ENCODE measurements around the gene SLC46A2. TPM values are rescaled to one million over a fixed set of nuclear protein-coding genes. Genes with fewer than 3 reads are reported as not detected.

SLC46A2 gene
- total and polyA plus RNA-seq, 2 of the 8 experiments (the other 6 are each of a cell fraction or from before 2014, with no cell fraction given) = 0.03 TPM; not detected in 1

DNA sequence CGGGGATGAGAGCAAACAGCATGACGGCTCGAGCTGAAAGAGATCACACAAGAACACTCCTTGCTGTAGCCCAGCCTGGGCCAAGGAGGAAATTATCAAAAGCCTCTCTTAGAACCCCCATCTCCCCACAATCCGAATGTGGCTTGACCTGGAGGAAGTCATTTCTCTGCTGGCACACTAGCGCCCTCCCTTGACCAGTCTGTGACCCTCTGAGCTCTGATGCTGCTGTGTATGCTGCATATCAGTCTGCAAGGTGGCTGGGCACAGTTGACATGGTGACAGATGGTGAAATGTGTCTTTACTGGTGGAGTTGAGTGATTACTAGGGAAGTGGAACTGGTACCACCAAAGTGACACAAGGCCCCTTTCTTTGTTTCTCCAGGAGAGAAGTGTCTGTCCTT is 3.3 kb downstream of the SLC46A2 start:
- H2BK5ac ChIP-seq (ENCODE audit: low read depth, low read length) = no peak overlapping the region
- no peak for TF ChIP-seq MAX (IDR thresholded peaks at IDR 0.05)
- TF ChIP-seq BACH1 (IDR thresholded peaks at IDR 0.05; ENCODE audit: low read length) = no peak
- no peak for TF ChIP-seq CHD2 (IDR thresholded peaks at IDR 0.05; ENCODE audit: low read length)
- no peak for TF ChIP-seq CREB1 (IDR thresholded peaks at IDR 0.05)
- TF ChIP-seq POLR2AphosphoS5 (IDR thresholded peaks at IDR 0.05; ENCODE audit: low read depth, low read length) = no peak
- no peak for TF ChIP-seq RBBP5 (IDR thresholded peaks at IDR 0.05; ENCODE audit: borderline replicate concordance, low read depth, low read length)
- peak; percentile 88 to 91 for TF ChIP-seq RAD21 (IDR thresholded peaks at IDR 0.05 in 1 of 2, conservative IDR thresholded peaks at IDR 0.05 in 1 of 2; ENCODE audit: low read depth in 2 of 2, low read length in 2 of 2)
- TF ChIP-seq SIN3A (conservative IDR thresholded peaks at IDR 0.05 in 1 of 2, IDR thresholded peaks at IDR 0.05 in 1 of 2; ENCODE audit: low read depth in 1 of 2, low read length in 2 of 2) = no peak
- peak; percentile 91 to 97 (median 96) for TF ChIP-seq CTCF (IDR thresholded peaks at IDR 0.05; ENCODE audit: control extremely low read depth in 1 of 3, insufficient read depth in 1 of 3, low read depth in 1 of 3, low read length in 3 of 3)
- no peak for TF ChIP-seq TAF7 (optimal IDR thresholded peaks at IDR 0.05; ENCODE audit: borderline replicate concordance, low read depth, low read length)
- TF ChIP-seq CEBPB (IDR thresholded peaks at IDR 0.05; ENCODE audit: low read depth, low read length) = no peak

More for the DNA sequence above, 3.3 kb downstream of the SLC46A2 start:
- Histone ChIP-seq H3K27me3 (replicated peaks in 1 of 4; ENCODE audit: control insufficient read depth in 3 of 4, extremely low read depth in 1 of 4, insufficient read depth in 3 of 4, low read length in 3 of 4) (peaks cover 14 to 34% (median 28%) of the 10 kb centered on the region in 4 experiments), H3K79me1 (ENCODE audit: low read depth, low read length) (no peaks in the 10 kb centered on the region), H2AK5ac (ENCODE audit: low read depth, low read length) (no peak overlapping the region), H3K4me2 (ENCODE audit: insufficient read depth in 1 of 2, low read depth in 2 of 2, low read length in 2 of 2) (no peak overlapping the region), H2BK120ac (replicated peaks; ENCODE audit: low read depth, low read length) (no peak overlapping the region), H4K20me1 (replicated peaks in 1 of 2; ENCODE audit: control insufficient read depth in 1 of 2, insufficient read depth in 2 of 2, low read length in 2 of 2) (no peaks in the 10 kb centered on the region), H3K4me1 (replicated peaks in 1 of 4; ENCODE audit: control insufficient read depth in 3 of 4, insufficient read depth in 4 of 4, low read length in 3 of 4) (peaks cover 0 to 8% (median 4%) of the 10 kb centered on the region in 4 experiments; a peak in 4 of 7 replicates), H3K36me3 (ENCODE audit: control insufficient read depth in 2 of 4, insufficient read depth in 4 of 4, low read length in 3 of 4) (no peaks in the 10 kb centered on the region), H2BK15ac (ENCODE audit: low read length) (no peak overlapping the region), H4K91ac (replicated peaks; ENCODE audit: insufficient read length, low read length) (no peak overlapping the region), H3K27ac (ENCODE audit: low read depth, low read length) (no peak overlapping the region), H2AFZ (ENCODE audit: low read length) (no peak overlapping the region), H3K56ac (replicated peaks; ENCODE audit: insufficient read length, low read depth, low read length) (no peak overlapping the region), H3K4me3 (ENCODE audit: extremely low read depth in 1 of 4, insufficient read depth in 2 of 4, low read depth in 3 of 4, low read length in 4 of 4) (no peak overlapping the region), H3K9me3 (ENCODE audit: insufficient read depth in 2 of 2, low read depth in 1 of 2, low read length in 1 of 2) (no peaks in the 10 kb centered on the region; a peak in 1 of 4 replicates), H4K8ac (ENCODE audit: extremely low read depth, insufficient read depth, low read length) (no peak overlapping the region), H3K18ac (ENCODE audit: extremely low read depth, low read length) (no peak overlapping the region; the same call in 1 of the 2 replicates), H3K4ac (replicated peaks; ENCODE audit: insufficient read length, low read depth, low read length) (no peak overlapping the region), H3K14ac (ENCODE audit: insufficient read length) (no peak overlapping the region), H3K79me2 (ENCODE audit: control insufficient read depth in 1 of 2, insufficient read depth in 2 of 2, low read length in 2 of 2) (no peaks in the 10 kb centered on the region), H3K9ac (replicated peaks in 1 of 4; ENCODE audit: extremely low read depth in 1 of 4, low read depth in 3 of 4, low read length in 3 of 4) (no peak overlapping the region), H3K23ac (ENCODE audit: insufficient read length) (no peak overlapping the region), H4K5ac (ENCODE audit: insufficient read length, low read depth, low read length) (no peak overlapping the region), H2BK20ac (ENCODE audit: low read length) (no peak overlapping the region), H3K23me2 (ENCODE audit: low read depth, low read length) (peaks cover 9% of the 10 kb centered on the region; the same call in 1 of the 2 replicates), H2BK12ac (ENCODE audit: low read depth, low read length) (no peak overlapping the region)
- ChIA-PET CTCF (ENCODE audit: partially characterized antibody) (interaction anchor here (0.6 to 6.4 kb wide), 27 partner anchors 10 to 837 kb away, joined by 3 to 76 read pairs (median 4); no protein-coding TSS in a partner anchor), POLR2A (ENCODE audit: partially characterized antibody) (interaction anchor here (0.9 kb wide), 1 partner anchor 8 kb away, joined by 3 read pairs; no protein-coding TSS in a partner anchor)
- FAIRE-seq (peak; percentile 88), DNase-seq (ENCODE audit: low read depth in 1 of 2, low spot score in 2 of 2) (peak; percentile 34 to 85)
- 48% methylated on average over 5 of the region's 5 CpGs; no CpG with 5 or more reads in 1 of the 2 experiments for WGBS, 2 experiments (ENCODE audit: extremely low coverage in 1 of 2, insufficient coverage in 1 of 2, insufficient read length in 1 of 2, insufficient replicate concordance in 2 of 2, low coverage in 1 of 2, low lambda C conversion rate in 2 of 2, missing lambda C conversion rate in 1 of 2)
